Kidney glomerular epithelial cell (primary cell): ENCODE measurements around the gene BLOC1S1.

Source experiments
- DNase-seq: peaks from one replicate; lab custom pipeline; 2025; lab: John Stamatoyannopoulos, UW

Gene BLOC1S1

GRCh38 chr12:55694651-55695050, 21.2 kb upstream of the BLOC1S1 start:
- no peak for DNase-seq

- no peak for DNase-seq
These were observed 20.5 kb upstream of the BLOC1S1 start for GRCh38 chr12:55695349-55695748.

GRCh38 chr12:55696141-55696540, 19.7 kb upstream of the BLOC1S1 start:
- no peak for DNase-seq

GRCh38 chr12:55696796-55697462, 18.9 kb upstream of the BLOC1S1 start:
- DNase-seq, result no peak

- no peak for DNase-seq
These were observed 18.2 kb upstream of the BLOC1S1 start for GRCh38 chr12:55697686-55698085.

GRCh38 chr12:55698241-55698955, 17.4 kb upstream of the BLOC1S1 start:
- no peak for DNase-seq

- no peak for DNase-seq
These were observed 16.9 kb upstream of the BLOC1S1 start for GRCh38 chr12:55698965-55699364.

- DNase-seq, result no peak
These were observed 16.3 kb upstream of the BLOC1S1 start for GRCh38 chr12:55699471-55700055.

- no peak for DNase-seq
These were observed 15.4 kb upstream of the BLOC1S1 start for GRCh38 chr12:55700255-55701018.

- no peak for DNase-seq
These were observed 13.0 kb upstream of the BLOC1S1 start for GRCh38 chr12:55702861-55703260.

- DNase-seq, result no peak
These were observed 12.6 kb upstream of the BLOC1S1 start for GRCh38 chr12:55703288-55703687.

- DNase-seq, result no peak
These were observed 11.7 kb upstream of the BLOC1S1 start for GRCh38 chr12:55703901-55704761.

GRCh38 chr12:55704824-55705718, 10.8 kb upstream of the BLOC1S1 start:
- DNase-seq, result no peak

GRCh38 chr12:55705782-55706402, 10.0 kb upstream of the BLOC1S1 start:
- no peak for DNase-seq

- DNase-seq, result no peak
These were observed 9.2 kb upstream of the BLOC1S1 start for GRCh38 chr12:55706568-55707218.

GRCh38 chr12:55707219-55707671, 8.6 kb upstream of the BLOC1S1 start:
- no peak for DNase-seq

- peak; percentile 8 for DNase-seq
These were observed 7.8 kb upstream of the BLOC1S1 start, which contains the start of gene ITGA7 for GRCh38 chr12:55707841-55708694. ITGA7 (minus strand) TSS chr12:55707904; CDS start chr12:55707682, 222 bp downstream.

- no peak for DNase-seq
These were observed 7.1 kb upstream of the BLOC1S1 start for GRCh38 chr12:55708695-55709233.
